HEK293 (cell line): ENCODE measurements around the gene RAB8A.
"Not testable (repeated sequence)": the region's sequence is repeated elsewhere in the genome, so short reads cannot be mapped to it uniquely, and the experiment has no call there.

Experiments
- CTCF ChIA-PET: fragments of 350-600 bp; formaldehyde crosslinking; extraction: SDS; loops from one replicate; lab custom pipeline; 2021; ENCODE audit warnings: antibody characterized with exemption; lab: Yijun Ruan, JAX
- POLR2A ChIA-PET: fragments of 300-600 bp; formaldehyde crosslinking; extraction: SDS; loops from one replicate; lab custom pipeline; 2020; ENCODE audit warnings: antibody characterized with exemption, inconsistent platforms; lab: Yijun Ruan, JAX
- H3K27ac ChIP-seq: fragments of 200-500 bp; sonication (Bioruptor generic); 2 replicates; pipeline ENCODE4 v1.5.1; 2014; ENCODE audit warnings: low read depth, low read length, control low read depth, inconsistent platforms; ENCODE audit errors: extremely low read depth
- H3K36me3 ChIP-seq, 2 experiments: fragments of 200-500 bp in 1 of 2; sonication (Bioruptor generic) in 1 of 2; 1 replicate in 1 of 2; 2 replicates in 1 of 2; pipeline ENCODE4 v1.5.1; 2014 to 2017; ENCODE audit warnings: inconsistent platforms in 2 of 2, low read length in 2 of 2; ENCODE audit not compliant: control insufficient read depth in 2 of 2, insufficient read depth in 1 of 2
- H3K4me1 ChIP-seq: fragments of 200-500 bp; sonication (Bioruptor generic); 2 replicates; pipeline ENCODE4 v1.5.1; 2014; ENCODE audit warnings: mild to moderate bottlenecking, low read length, inconsistent platforms; ENCODE audit not compliant: control insufficient read depth, insufficient read depth
- H3K4me3 ChIP-seq: 2 replicates; pipeline ENCODE4 v1.5.1; 2011; ENCODE audit warnings: low read depth, mild to moderate bottlenecking, control low read depth, low read length, moderate library complexity
- H3K9me3 ChIP-seq: fragments of 200-500 bp; sonication (Bioruptor generic); 2 replicates; pipeline ENCODE4 v1.5.1; 2014; ENCODE audit warnings: low read depth, low read length, inconsistent platforms; ENCODE audit not compliant: control insufficient read depth, insufficient read depth
- FEZF1 ChIP-seq: fragments of 450-650 bp; formaldehyde crosslinking; IDR thresholded peaks from 2 replicates; pipeline ENCODE4 v1.5.1; 2016; ENCODE audit warnings: missing biosample characterization, missing genetic modification characterization
- KLF16 ChIP-seq: fragments of 450-650 bp; formaldehyde crosslinking; IDR thresholded peaks from 2 replicates; pipeline ENCODE4 v1.5.1; 2017; ENCODE audit warnings: missing biosample characterization, missing genetic modification characterization
- OSR2 ChIP-seq: fragments of 450-650 bp; formaldehyde crosslinking; IDR thresholded peaks from 2 replicates; pipeline ENCODE4 v1.5.1; 2016; ENCODE audit warnings: missing biosample characterization, missing genetic modification characterization
- PRDM6 ChIP-seq: fragments of 450-650 bp; formaldehyde crosslinking; IDR thresholded peaks from 2 replicates; pipeline ENCODE4 v1.5.1; 2017; ENCODE audit warnings: missing biosample characterization, missing genetic modification characterization
- ZFP37 ChIP-seq: fragments of 450-650 bp; formaldehyde crosslinking; IDR thresholded peaks from 2 replicates; pipeline ENCODE4 v1.5.1; 2016; ENCODE audit warnings: missing biosample characterization, missing genetic modification characterization
- ZNF121 ChIP-seq: fragments of 450-650 bp; formaldehyde crosslinking; IDR thresholded peaks from 2 replicates; pipeline ENCODE4 v1.5.1; 2016; ENCODE audit warnings: missing biosample characterization, missing genetic modification characterization
- ZNF155 ChIP-seq: fragments of 450-650 bp; formaldehyde crosslinking; IDR thresholded peaks from 2 replicates; pipeline ENCODE4 v1.5.1; 2016; ENCODE audit warnings: missing biosample characterization, missing genetic modification characterization
- ZNF221 ChIP-seq: fragments of 450-650 bp; formaldehyde crosslinking; IDR thresholded peaks from 2 replicates; pipeline ENCODE4 v1.5.1; 2017; ENCODE audit warnings: missing biosample characterization, missing genetic modification characterization, borderline replicate concordance
- ZNF335 ChIP-seq: fragments of 450-650 bp; formaldehyde crosslinking; conservative IDR thresholded peaks from 2 replicates; pipeline ENCODE4 v1.5.1; 2016; ENCODE audit warnings: missing biosample characterization, missing genetic modification characterization
- ZNF37A ChIP-seq: fragments of 450-650 bp; IDR thresholded peaks from 2 replicates; pipeline ENCODE4 v1.5.1; 2018; ENCODE audit warnings: missing biosample characterization, missing genetic modification characterization
- ZNF596 ChIP-seq: fragments of 450-650 bp; IDR thresholded peaks from 2 replicates; pipeline ENCODE4 v1.5.0; 2018; ENCODE audit warnings: missing biosample characterization, mild to moderate bottlenecking, missing genetic modification characterization, moderate library complexity
- ZNF664 ChIP-seq: fragments of 450-650 bp; formaldehyde crosslinking; IDR thresholded peaks from 2 replicates; pipeline ENCODE4 v1.5.1; 2016; ENCODE audit warnings: missing biosample characterization, missing genetic modification characterization
- TF ChIP-seq, protein P1 (sequence below): fragments of 450-650 bp; formaldehyde crosslinking; IDR thresholded peaks from 2 replicates; pipeline ENCODE4 v1.5.1; 2017; ENCODE audit warnings: missing biosample characterization, missing genetic modification characterization
- TF ChIP-seq, protein P2 (sequence below): fragments of 450-650 bp; formaldehyde crosslinking; IDR thresholded peaks from 2 replicates; pipeline ENCODE4 v1.5.1; 2017; ENCODE audit warnings: missing biosample characterization, missing genetic modification characterization
- TF ChIP-seq, protein P3 (sequence below): fragments of 450-650 bp; formaldehyde crosslinking; IDR thresholded peaks from 2 replicates; pipeline ENCODE4 v1.5.1; 2016; ENCODE audit warnings: missing biosample characterization, missing genetic modification characterization
- TF ChIP-seq, protein P4 (sequence below): fragments of 450-650 bp; formaldehyde crosslinking; IDR thresholded peaks from 2 replicates; pipeline ENCODE4 v1.5.1; 2016; ENCODE audit warnings: missing biosample characterization, missing genetic modification characterization
- TF ChIP-seq, protein P5 (sequence below): fragments of 450-650 bp; formaldehyde crosslinking; IDR thresholded peaks from 2 replicates; pipeline ENCODE4 v1.5.1; 2016; ENCODE audit warnings: missing biosample characterization, missing genetic modification characterization

The RAB8A gene

DNA sequence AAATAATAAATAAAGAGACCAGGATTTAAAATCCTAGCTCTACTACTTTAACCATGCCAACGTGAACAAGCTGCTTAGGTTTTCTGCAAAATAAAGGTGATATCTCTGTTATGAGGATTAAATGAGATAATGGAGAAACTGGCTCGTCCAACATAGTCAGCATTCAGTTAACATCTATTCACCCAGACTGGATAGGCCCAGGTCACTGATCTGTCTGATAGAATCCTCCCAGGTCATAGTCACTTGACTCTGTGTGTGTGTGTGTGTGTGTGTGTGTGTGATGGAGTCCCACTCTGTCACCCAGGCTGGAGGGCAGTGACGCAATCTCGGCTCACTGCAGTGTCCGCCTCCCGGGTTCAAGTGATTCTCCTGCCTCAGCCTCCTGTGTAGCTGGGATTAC lies 12.9 kb upstream of the RAB8A start:
- Histone ChIP-seq H3K36me3 (peaks cover 52 to 90% of the 10 kb centered on the region in 2 experiments), H3K4me3 (no peak overlapping the region), H3K9me3 (no peaks in the 10 kb centered on the region), H3K27ac (no peak overlapping the region), H3K4me1 (no peaks in the 10 kb centered on the region)
- POLR2A ChIA-PET, result interaction anchor here (0.6 to 2.2 kb wide), 4 partner anchors 8 to 12 kb away, joined by 3 to 7 read pairs (median 4); no protein-coding TSS in a partner anchor
- TF ChIP-seq ZNF221 (tag by site-specific recombination) (no peak), ZNF664 (tag by site-specific recombination) (peak; percentile 71; the same call in 1 of the 2 replicates)
- CTCF ChIA-PET, result no interaction called here

DNA sequence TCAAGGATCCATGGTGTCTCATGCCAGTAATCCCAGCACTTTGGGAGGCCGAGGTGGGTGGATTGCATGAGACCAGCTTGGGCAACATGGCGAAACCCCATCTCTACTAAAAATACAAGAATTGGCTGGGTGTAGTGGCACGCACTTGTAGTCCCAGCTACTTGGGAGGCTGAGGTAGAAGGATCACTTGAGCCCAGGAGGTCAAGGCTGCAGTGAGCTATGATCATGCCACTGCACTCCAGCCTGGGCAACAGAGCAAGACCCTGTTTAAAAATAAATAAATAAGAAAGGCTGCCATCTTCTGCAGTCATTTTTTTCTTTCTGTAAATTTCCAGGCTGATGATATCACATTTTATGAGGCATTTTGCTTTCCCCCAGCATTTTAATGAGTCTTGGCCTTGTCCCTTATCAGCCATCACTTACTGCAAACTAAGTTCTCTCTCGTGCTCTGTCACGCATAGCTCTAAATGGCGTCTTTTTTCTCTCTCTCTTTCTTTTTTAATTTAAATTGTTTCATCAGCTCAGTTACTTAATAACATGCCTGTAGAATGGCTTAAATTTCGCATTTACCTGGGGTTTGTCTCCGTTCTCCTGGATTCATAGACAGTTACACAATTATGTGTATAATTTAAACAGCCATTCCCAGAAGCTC lies 12.2 kb upstream of the RAB8A start:
- ChIA-PET POLR2A (interaction anchor here (1.5 to 2.2 kb wide), 2 partner anchors 12 kb away, joined by 3 to 5 read pairs; no protein-coding TSS in a partner anchor), CTCF (interaction anchor here (0.5 to 1.0 kb wide), 4 partner anchors 16 to 111 kb away, joined by 3 to 6 read pairs (median 4); no protein-coding TSS in a partner anchor)
- 0 out of 2 replicates have a peak overlapping the region, but pooled peaks have one; percentile 31 for H3K27ac ChIP-seq

GRCh38 chr19:16100524-16100923 lies 11.2 kb upstream of the RAB8A start:
- H3K36me3 ChIP-seq, result peaks cover 38 to 75% of the 10 kb centered on the region in 2 experiments
- TF ChIP-seq ZNF37A (no peak), OSR2 (no peak), ZNF155 (tag by site-specific recombination) (no peak), ZFP37 (tag by site-specific recombination) (no peak), ZNF596 (tag by site-specific recombination) (no peak)
- TF ChIP-seq, protein P1, sequence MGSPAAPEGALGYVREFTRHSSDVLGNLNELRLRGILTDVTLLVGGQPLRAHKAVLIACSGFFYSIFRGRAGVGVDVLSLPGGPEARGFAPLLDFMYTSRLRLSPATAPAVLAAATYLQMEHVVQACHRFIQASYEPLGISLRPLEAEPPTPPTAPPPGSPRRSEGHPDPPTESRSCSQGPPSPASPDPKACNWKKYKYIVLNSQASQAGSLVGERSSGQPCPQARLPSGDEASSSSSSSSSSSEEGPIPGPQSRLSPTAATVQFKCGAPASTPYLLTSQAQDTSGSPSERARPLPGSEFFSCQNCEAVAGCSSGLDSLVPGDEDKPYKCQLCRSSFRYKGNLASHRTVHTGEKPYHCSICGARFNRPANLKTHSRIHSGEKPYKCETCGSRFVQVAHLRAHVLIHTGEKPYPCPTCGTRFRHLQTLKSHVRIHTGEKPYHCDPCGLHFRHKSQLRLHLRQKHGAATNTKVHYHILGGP (tag by site-specific recombination), result no peak
- TF ChIP-seq, protein P2, sequence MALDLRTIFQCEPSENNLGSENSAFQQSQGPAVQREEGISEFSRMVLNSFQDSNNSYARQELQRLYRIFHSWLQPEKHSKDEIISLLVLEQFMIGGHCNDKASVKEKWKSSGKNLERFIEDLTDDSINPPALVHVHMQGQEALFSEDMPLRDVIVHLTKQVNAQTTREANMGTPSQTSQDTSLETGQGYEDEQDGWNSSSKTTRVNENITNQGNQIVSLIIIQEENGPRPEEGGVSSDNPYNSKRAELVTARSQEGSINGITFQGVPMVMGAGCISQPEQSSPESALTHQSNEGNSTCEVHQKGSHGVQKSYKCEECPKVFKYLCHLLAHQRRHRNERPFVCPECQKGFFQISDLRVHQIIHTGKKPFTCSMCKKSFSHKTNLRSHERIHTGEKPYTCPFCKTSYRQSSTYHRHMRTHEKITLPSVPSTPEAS, result no peak
- TF ChIP-seq, protein P3, sequence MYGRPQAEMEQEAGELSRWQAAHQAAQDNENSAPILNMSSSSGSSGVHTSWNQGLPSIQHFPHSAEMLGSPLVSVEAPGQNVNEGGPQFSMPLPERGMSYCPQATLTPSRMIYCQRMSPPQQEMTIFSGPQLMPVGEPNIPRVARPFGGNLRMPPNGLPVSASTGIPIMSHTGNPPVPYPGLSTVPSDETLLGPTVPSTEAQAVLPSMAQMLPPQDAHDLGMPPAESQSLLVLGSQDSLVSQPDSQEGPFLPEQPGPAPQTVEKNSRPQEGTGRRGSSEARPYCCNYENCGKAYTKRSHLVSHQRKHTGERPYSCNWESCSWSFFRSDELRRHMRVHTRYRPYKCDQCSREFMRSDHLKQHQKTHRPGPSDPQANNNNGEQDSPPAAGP, result no peak
- POLR2A ChIA-PET, result no interaction called here
- no peak overlapping the region for H3K4me3 ChIP-seq
- H3K27ac ChIP-seq, result no peak overlapping the region
- no peaks in the 10 kb centered on the region for H3K4me1 ChIP-seq
- no peaks in the 10 kb centered on the region for H3K9me3 ChIP-seq
- CTCF ChIA-PET, result interaction anchor here (1.0 kb wide), 1 partner anchor 38 kb away, joined by 4 read pairs; no protein-coding TSS in a partner anchor

More for the DNA sequence above, 12.2 kb upstream of the RAB8A start:
- not testable (repeated sequence) for H3K4me3 ChIP-seq, H3K4me1 ChIP-seq
- 0 out of 2 replicates have a peak, but pooled peaks have one; percentile 23 for TF ChIP-seq KLF16 (tag by site-specific recombination)
- TF ChIP-seq ZNF121 (tag by site-specific recombination), result peak; percentile 88
- peak; percentile 80 for TF ChIP-seq ZNF596 (tag by site-specific recombination)
- peak; percentile 52; the same call in 1 of the 2 replicates for TF ChIP-seq PRDM6 (tag by site-specific recombination)
- TF ChIP-seq ZNF335, result peak; percentile 55
- peak; percentile 40; the same call in 1 of the 2 replicates for TF ChIP-seq FEZF1 (tag by site-specific recombination)
- TF ChIP-seq, protein P4, sequence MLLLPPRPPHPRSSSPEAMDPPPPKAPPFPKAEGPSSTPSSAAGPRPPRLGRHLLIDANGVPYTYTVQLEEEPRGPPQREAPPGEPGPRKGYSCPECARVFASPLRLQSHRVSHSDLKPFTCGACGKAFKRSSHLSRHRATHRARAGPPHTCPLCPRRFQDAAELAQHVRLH (tag by site-specific recombination), result peak; percentile 66; the same call in 1 of the 2 replicates
- TF ChIP-seq, protein P5, sequence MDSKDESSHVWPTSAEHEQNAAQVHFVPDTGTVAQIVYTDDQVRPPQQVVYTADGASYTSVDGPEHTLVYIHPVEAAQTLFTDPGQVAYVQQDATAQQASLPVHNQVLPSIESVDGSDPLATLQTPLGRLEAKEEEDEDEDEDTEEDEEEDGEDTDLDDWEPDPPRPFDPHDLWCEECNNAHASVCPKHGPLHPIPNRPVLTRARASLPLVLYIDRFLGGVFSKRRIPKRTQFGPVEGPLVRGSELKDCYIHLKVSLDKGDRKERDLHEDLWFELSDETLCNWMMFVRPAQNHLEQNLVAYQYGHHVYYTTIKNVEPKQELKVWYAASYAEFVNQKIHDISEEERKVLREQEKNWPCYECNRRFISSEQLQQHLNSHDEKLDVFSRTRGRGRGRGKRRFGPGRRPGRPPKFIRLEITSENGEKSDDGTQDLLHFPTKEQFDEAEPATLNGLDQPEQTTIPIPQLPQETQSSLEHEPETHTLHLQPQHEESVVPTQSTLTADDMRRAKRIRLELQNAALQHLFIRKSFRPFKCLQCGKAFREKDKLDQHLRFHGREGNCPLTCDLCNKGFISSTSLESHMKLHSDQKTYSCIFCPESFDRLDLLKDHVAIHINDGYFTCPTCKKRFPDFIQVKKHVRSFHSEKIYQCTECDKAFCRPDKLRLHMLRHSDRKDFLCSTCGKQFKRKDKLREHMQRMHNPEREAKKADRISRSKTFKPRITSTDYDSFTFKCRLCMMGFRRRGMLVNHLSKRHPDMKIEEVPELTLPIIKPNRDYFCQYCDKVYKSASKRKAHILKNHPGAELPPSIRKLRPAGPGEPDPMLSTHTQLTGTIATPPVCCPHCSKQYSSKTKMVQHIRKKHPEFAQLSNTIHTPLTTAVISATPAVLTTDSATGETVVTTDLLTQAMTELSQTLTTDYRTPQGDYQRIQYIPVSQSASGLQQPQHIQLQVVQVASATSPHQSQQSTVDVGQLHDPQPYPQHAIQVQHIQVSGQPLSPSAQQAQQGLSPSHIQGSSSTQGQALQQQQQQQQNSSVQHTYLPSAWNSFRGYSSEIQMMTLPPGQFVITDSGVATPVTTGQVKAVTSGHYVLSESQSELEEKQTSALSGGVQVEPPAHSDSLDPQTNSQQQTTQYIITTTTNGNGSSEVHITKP (tag by site-specific recombination), result peak; percentile 49
- TF ChIP-seq, all 188 proteins: peak for 8; not testable (repeated sequence) for 180
- peaks cover 46 to 86% of the 10 kb centered on the region in 2 experiments for H3K36me3 ChIP-seq
- not testable (repeated sequence) for H3K9me3 ChIP-seq
